ENCODE measurements around the gene CYP4F22.

GRCh38 chr19:15498910-15499309, 9.4 kb upstream of the CYP4F22 start:
- TF ChIP-seq SUZ12 (IDR thresholded peaks at IDR 0.05; ENCODE audit: extremely low read depth, insufficient read depth, insufficient read length) = no peak
- TF ChIP-seq ZNF274 (IDR thresholded peaks at IDR 0.05; ENCODE audit: low read depth, low read length) = no peak

Data from NT2/D1 (cell line).